Bone marrow (tissue), 2 donors: ENCODE measurements around the gene GLIS2.

ENCODE experiments used
- DNase-seq, 2 donors: peaks; one replicate each; lab custom pipeline; 2025; lab: John Stamatoyannopoulos, UW

GLIS2 gene

GRCh38 chr16:4315186-4316107 lies at the start of gene GLIS2:
TSS of gene GLIS2 (plus strand) at chr16:4316067. CDS start at chr16:4332281, 16,214 bp downstream.
- DNase-seq: no peak

DNA sequence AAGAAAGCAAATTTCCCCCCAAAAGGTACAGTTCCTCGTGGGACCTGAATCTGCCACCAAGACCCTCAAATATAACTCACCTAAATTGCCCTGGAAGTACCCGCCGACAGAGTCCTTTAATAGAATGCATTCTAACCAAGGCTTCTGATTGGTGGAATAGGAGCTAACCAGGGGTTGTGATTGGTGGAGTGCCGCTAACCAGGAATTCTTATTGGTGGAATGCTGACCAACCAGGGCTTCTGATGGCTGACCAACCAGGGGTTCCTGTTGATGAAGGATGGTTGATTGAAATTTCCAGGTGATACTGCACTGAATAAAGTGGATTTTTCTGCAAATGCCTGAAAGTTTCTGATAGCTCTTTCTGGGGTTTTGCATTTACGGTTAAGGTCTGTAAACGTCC lies 49.5 kb upstream of the GLIS2 start:
- DNase-seq: no peak

- no peak for DNase-seq
Measured at GRCh38 chr16:4270091-4270490, 45.8 kb upstream of the GLIS2 start.

DNA sequence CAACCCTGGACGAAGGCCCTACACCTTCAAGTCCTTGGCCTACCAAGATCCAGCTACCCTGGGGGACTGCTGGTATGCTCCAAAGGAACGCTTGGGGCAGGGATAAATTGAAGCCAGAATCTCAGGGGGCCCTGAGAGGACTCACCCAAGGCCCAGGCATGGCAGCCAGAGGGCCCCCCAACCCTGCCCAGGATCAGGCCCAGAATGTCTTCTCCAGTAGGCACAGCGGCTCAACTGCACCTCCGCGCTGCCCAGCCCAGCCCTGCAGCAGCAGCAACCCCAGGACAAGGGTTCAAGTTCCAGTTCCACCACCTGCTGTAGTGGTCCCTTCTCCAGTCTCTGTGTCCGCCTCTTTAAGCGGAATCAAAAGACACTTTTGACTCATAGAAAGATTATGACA lies 45.3 kb upstream of the GLIS2 start:
- DNase-seq: no peak

DNA sequence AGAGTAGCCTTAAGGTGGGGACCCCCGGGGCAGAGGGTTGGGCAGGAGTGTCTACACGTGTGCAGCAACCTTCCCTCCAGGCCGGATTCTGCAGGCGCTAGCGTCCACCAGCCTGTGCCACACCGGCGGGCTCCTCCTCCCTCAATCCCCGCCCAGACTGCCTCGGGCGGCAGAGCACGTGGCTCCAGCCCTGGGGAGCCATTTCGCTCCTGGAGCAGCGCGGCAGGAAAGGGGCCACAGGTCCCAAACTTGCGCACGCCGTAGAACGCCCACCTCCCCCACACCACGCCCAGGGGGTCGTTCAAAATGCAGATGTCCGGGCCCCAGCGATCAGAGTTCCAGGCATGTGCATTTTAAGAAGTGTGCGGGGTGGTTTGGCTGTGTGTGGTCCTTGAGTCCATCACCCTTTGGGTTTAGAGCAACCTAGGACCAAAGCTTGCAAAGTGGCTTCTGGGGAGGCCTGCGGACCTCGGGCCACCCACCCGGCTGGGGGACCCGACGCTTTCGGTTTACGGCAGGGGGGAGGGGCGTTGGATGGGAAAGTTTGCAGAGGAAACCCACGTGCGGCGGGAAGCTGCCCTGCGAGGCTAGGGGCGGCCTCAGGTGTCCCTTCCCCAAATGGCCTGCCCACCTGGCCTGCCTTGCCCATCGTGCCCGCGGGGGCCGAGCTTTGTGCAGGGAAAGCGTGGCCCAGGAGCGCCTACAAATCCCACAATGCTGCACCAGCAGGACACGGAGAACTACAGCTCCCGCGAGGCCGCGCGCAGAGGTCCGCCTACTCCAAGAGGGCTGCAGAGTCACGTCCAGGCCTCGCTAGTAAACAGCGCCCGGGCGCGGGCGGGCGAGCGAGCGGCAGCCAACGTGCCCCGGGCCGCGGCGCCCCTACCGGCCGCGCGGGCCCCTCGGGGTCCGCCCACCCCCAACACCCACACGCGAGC lies 44.4 kb upstream of the GLIS2 start:
- peak; percentile 65 to 86 for DNase-seq

DNA sequence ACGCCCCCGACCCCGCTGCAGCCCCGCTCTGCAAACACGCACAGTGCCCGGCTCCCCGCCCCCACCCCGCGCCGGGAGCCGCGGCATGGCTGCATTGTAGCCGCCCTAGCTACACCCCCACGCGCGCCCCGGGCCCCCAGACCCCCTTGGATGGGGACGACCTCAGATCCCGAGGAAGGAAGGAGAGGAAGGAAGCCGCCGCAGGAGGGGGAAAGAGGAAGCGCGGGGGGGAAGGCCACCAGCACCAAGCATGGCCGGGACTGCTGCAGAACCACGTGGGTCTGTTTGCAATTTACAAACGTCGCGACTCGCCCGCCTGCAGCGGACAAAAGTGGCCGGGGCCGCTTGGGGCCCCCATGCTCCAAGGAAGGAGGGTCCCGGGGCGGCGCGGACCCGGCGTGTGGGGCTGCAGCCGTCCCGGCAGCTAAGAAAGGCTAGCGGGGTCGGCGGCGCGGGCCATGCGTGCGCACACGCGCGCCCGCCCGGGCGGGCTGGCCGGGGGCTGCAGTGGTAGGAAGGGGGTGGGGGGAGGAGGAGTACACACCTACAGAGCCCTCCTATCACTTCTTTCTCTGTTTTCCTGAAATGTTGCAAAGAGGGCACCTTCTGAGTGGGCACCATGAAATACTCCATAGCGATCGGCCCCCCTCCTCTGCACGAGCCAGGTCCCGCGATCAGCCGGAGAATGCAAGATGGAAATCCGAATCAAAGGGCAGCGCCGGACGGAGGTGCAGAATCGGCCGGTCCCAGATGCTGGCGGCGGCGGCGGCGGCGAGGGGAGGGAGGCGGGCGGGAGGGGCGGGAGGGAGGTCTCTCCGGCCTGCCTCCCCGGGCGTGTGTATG lies 43.5 kb upstream of the GLIS2 start:
- DNase-seq: peak in 1 of 2 donors; percentile 65

DNA sequence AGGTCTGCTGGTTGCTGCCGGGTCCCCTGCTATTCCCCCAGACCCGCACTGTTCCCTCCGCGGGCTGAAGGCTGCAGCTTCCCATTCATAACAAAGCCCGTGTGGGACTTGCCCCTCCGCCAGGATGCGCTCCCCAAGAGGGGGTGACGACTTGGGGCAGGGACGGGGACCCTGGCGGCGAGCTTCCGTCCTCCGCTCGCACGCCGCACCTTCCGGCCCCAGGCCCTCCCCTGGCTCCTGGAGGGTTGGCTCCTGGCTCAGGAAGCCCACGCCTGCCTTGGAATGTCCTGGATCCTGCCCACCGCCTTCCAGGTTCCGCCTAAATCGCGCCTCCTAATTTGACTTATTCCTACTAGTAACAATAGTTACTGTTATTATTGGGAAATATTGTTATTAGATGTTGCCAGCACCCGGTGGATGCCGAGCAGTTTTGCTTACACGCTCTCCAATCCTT lies 42.0 kb upstream of the GLIS2 start:
- DNase-seq: peak; percentile 38 to 58

GRCh38 chr16:4275861-4276260 lies 40.0 kb upstream of the GLIS2 start:
- no peak for DNase-seq

DNA sequence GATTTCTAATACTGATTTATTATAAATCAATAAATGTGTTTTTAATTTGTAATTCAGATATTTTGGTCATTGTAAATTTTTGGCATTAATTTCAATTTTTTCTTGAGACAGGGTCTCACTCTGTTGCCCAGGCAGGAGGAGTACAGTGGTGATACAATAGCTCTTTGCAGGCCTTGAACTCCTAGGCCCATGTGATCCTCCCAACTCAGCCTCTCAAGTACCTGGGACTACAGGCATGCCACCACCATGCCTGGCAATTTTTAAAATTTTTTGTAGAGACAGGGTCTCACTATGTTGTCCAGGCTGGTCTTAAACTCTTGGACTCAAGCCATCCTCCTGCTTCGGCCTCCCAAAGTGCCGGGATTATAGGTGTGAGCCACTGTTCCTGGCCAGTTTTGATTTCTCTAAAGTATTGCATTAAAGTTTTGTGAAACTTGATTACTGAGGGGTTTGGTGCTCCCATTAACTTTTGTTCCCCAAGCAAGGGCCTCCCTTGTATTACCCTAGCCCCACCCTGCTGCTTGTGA lies 37.8 kb upstream of the GLIS2 start:
- no peak for DNase-seq

- no peak for DNase-seq
Measured at GRCh38 chr16:4280625-4281024, 35.2 kb upstream of the GLIS2 start.

DNA sequence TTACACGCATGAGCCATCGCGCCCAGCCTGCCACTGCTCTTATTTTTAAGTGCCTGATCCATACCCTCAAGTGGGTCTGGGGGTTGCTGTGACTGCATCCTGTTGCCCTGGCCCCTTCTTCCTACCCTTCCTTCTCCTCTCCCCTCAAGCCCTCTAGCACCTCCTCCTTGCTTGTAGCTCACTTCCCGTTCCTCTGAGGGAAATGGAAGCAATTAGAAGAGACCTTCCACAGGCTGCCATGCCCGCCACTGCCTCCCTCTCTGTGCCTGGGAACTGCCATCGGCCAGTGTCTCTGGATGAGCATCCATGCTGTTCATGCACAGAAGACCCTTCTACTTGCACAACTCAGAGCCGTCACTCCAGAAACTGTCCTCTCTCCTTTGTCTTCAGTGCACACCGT lies 32.4 kb upstream of the GLIS2 start:
- DNase-seq: no peak

- DNase-seq: no peak
Measured at GRCh38 chr16:4283939-4284338, 31.9 kb upstream of the GLIS2 start.

DNA sequence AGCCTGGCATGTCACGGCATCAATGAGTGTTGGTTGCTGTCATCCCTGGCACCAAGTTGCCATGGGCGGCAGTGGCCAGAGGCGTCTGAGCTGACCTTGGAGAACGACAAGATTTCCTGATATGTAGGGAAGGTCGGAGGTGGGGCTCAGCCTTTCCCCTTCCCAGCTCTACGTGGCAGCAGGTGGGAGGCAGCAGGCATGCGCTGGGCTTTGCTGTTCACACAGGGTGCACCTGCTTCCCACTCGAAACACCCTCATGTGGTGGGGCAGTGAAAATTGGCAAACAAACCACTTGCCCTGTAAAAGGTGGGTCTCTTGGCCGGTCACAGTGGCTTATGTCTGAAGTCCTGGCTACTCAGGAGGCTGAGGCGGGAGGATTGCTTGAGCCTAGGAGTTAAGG lies 30.7 kb upstream of the GLIS2 start:
- no peak for DNase-seq

DNA sequence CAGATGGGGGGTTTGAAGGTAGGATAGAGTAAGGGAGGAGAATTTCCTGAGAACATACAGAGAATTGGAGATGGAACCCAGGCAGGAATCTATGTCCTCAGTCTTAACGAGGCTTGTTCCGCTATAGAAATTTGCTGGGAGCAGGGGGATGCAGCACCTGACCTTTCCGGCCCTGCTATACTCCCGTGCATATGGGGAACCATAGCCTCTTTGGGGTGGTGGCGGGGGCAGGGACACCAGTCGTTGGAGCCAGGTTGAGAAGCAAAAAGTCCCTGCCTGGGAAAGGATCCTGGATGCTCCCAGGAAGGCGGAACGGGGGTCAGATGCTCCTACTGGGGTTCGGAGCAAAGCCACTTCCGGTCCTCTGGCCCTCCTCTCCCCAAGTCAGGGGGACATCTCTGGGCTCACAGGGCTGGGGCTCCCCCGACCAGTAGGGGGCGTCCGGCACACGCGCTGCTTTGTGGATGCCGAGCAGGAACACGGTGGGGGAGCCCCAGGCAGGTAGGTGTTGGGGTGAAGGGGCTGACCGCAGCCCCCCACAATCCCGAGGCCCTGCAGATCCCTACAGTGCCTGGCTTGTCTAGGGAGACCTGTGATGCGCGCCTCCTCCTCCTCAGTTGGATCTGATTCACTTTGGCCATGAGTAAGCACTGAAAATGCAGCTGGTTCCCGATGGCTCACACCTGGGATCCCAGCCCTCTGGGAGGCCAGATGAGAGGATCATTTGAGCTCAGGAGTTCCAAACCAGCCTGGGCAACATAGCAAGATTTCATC lies 27.5 kb upstream of the GLIS2 start:
- peak; percentile 15 to 19 for DNase-seq

- no peak for DNase-seq
Measured at GRCh38 chr16:4290236-4290830, 25.5 kb upstream of the GLIS2 start.

GRCh38 chr16:4291699-4292098 lies 24.2 kb upstream of the GLIS2 start:
- no peak for DNase-seq

DNA sequence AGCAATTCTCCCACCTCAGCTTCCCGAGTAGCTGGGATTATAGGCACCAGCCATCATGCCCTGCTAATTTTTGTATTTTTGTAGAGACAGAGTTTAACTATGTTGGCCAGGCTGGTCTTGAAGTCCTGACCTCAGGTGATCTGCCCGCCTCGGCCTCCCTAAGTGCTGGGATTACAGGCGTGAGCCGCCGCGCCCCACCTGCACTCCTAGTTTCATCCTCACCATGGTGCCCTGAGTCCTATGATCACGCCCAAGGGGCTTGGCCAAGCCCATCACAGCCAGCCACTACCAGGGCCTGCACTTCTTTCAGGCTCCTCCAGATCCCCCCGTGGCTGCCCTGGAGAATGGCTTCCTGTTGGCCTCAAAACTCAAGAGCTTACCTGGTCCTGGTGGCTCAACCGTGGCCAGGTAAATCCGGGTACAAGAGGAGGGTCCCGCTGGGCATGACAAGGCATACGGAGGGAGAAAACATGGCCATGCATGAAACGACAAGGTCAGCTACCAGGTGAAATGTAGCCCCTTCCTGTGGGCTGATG lies 22.6 kb upstream of the GLIS2 start:
- no peak for DNase-seq

- DNase-seq: no peak
Measured at GRCh38 chr16:4293822-4294457, 21.9 kb upstream of the GLIS2 start.

DNA sequence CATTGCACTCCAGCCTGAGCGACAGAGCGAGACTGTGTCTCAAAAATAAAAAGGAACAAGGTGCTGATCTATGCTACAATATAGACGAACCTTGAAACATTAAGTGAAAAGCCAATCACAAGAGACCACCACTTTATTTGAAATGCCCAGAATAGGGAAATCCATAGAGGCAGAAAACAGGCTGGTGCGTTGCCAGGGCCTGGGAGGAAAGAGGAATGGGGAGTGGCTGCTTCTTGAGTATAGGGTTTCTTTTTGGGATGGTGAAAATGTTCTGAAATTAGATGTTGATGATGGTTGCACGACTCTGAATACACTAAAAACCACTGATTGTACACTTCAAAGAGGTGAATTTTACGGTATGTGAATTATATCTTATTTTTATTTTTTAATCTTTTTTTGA lies 20.3 kb upstream of the GLIS2 start:
- no peak for DNase-seq

- DNase-seq: no peak
Measured at GRCh38 chr16:4297480-4297879, 18.4 kb upstream of the GLIS2 start.
